Renal cortical epithelial cell (primary cell): ENCODE data around the gene KCNA3. TPM values are rescaled to one million over a fixed set of nuclear protein-coding genes. Genes with fewer than 3 reads are reported as not detected.
"Not testable (repeated sequence)": the region's sequence is repeated elsewhere in the genome, so short reads cannot be mapped to it uniquely, and the experiment has no call there.

Experiments used
- DNase-seq: peaks from one replicate; pipeline ENCODE4 v3.0.0-alpha.2; 2011; ENCODE audit warnings: low read depth
- total RNA-seq: library from RNA; depleted of rRNA; stranded (reverse); fragments of >200 nt; gene quantifications from 2 replicates; pipeline ENCODE4 v1.2.3, GENCODE V29; 2014

KCNA3 gene
- total RNA-seq, 1 donor from 2014 or later = not detected

- DNase-seq = no peak
These were observed 2.8 kb upstream of the KCNA3 start for GRCh38 chr1:110677526-110677925.

DNA sequence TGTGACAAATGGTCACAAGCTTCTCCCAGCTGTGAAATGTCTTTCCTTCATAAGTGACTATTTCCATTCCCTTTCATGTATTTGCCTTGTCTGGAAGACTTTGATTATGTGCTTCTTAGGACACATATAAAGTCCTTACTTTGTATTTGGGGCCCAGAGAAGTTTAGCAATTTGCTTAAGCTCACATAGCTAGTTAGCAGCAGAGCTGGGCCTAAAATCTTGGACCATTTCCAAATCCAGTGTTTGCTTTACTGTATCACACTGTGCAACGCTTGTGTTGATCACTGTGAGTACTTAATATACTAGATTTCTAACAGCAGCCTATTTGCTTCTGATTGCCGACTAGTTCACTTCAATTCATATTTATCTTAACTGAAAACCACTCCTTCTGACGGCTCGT lies 2.2 kb upstream of the KCNA3 start:
- no peak for DNase-seq

GRCh38 chr1:110675060-110675791 lies 486 bp upstream of the KCNA3 start:
- DNase-seq = no peak

DNA sequence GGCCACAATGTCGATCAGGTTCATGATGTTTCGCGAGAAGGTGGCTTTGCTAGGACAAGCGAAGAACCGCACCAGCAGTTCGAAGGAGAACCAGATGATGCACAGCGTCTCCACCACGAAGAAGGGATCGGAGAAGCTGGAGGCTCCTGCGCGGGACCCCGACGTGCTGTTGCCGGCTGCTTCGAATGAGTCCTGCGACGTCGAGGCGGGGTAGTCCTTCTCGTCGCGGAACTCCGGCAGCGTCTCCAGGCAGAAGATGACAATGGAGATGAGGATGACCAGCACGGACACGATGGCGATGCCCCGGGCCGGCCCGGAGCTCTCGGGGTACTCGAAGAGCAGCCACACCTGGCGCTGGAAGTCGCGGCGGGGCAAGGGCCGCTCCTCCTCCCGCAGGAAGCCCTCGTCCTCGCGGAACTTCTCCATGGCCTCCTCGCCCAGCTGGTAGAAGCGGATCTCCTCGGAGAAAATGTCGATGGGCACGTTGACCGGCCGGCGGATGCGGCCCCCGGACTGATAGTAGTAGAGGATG lies 869 bp downstream of the KCNA3 start:
- DNase-seq = no peak

DNA sequence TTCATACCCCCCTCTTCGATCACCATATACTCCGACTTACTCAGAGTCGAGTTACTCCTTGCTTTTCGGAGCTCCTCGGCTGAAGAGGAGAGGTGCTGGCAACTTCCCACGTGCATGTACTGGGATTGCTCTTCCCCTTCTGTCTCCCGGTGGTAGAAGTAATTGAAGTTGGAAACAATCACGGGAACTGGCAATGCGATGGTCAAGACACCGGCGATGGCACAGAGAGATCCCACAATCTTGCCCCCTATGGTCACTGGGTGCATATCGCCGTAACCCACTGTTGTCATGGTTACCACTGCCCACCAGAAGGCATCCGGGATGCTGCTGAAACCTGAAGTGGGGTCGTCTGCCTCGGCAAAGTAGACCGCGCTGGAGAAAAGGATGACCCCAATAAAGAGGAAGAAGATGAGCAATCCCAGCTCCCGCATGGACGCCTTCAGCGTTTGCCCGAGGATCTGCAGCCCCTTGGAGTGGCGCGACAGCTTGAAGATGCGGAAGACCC lies 1.5 kb downstream of the KCNA3 start:
- DNase-seq = no peak

- no peak for DNase-seq
These were observed 2.0 kb downstream of the KCNA3 start for GRCh38 chr1:110672753-110673108.

- DNase-seq = no peak
These were observed 2.6 kb downstream of the KCNA3 start for GRCh38 chr1:110672001-110672752.

GRCh38 chr1:110671361-110671760 lies 3.4 kb downstream of the KCNA3 start:
- no peak for DNase-seq

DNA sequence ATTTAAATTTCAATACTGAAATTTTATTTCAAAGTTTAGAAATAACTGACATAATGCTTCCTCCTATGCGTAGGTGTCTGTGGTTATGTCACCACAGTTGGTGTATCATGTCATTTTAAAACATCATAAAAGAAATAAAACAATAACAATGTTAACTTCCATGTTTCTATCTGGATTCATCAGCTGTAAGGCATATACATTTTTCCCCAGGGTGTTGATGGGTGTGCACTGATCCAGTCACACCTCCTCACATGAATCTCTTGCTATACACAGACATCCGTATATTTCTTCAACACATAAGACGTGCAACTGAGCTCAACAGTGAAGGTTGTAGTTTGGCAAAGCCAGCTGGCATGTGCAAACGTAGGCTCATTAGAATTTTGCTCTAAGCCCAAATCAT lies 6.2 kb downstream of the KCNA3 start:
- no peak for DNase-seq

DNA sequence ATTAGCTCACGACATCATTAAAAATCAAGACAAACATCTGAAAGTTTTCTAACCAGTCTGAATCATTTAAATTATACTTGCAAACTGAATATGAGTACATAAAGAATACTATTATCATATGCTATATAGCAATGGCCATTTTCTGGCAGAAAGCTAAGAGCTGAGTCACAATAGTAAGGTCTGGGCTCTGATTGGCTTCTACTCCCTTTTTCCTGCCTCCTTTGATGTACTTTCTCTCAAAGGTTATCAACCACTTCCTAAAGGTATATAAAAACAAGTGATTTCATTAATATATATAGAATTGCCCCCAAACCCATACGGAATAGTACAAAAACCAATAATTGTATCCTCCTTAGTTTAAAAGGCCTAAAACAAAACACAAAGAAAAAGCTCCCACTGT lies 7.0 kb downstream of the KCNA3 start:
- DNase-seq = no peak

- no peak for DNase-seq
These were observed 11.5 kb downstream of the KCNA3 start for GRCh38 chr1:110663241-110663640.

DNA sequence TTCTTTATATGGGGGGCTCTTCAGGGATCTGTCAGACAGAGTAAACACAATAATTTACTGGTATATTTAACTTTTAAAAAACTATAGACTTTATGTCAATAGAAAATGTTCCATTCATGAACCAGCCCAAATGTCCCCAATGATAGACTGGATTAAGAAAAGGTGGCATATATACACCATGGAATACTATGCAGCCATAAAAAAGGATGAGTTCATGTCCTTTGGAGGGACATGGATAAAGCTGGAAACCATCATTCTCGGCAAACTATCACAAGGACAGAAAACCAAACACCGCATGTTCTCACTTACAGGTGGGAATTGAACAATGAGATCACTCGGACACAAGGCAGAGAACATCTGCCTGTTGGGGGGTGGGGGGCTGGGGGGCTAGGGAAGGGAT lies 15.2 kb downstream of the KCNA3 start:
- not testable (repeated sequence) for DNase-seq

DNA sequence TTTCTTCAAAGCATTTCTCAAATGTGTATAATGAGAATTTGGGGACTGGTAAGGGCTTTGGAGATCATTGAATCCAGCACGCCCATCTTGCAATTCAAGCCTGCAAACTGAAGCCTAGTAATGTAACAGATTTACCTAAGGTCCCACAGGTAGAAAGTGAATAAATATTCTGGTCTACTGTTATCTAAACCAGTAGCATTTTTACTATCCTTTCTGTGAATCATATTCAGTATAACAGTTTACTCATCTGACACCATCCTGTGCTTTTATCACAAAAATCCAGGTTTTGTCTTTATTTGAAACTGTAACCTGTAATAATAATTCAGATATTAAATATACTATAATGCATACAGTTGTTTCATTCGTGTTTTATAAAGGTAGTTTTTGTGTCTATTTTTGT lies 17.4 kb downstream of the KCNA3 start:
- no peak for DNase-seq

DNA sequence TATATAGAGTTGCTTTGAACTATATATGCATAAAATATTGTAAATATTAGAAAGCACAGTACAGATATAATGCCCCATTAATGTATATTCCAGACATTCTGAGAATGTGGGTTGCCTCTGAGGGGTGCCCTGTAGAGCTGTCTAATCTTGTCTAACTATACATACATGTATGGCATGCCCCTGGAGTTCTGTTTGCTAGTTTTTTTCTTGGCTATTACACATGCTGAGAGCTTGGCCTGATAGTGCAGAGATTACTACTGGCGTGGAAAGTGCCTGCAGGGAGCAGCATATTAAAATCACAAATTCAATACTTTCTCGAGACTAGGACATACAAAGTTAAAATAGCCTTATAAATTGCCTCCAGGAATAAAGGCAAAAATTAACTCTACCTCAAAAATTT lies 24.1 kb downstream of the KCNA3 start:
- no peak for DNase-seq

DNA sequence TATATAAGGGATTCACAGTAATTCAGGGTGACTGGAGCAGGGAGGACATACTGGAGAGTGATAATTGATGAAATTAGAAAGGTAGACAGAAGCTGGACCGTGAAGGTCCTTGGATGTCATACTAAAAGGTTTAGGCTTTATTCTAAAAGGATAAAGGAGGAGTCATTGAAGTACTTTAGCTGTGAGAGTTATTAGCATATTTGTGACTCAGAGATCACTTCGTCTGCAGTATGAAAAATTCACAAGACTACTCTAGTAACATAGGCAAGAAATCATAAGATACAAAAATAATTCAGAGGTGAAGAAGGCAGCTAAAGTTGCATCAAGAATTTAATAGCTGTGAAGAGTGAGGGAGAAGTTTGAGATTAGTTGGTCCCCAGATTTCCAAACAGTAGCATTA lies 26.3 kb downstream of the KCNA3 start:
- DNase-seq = no peak

DNA sequence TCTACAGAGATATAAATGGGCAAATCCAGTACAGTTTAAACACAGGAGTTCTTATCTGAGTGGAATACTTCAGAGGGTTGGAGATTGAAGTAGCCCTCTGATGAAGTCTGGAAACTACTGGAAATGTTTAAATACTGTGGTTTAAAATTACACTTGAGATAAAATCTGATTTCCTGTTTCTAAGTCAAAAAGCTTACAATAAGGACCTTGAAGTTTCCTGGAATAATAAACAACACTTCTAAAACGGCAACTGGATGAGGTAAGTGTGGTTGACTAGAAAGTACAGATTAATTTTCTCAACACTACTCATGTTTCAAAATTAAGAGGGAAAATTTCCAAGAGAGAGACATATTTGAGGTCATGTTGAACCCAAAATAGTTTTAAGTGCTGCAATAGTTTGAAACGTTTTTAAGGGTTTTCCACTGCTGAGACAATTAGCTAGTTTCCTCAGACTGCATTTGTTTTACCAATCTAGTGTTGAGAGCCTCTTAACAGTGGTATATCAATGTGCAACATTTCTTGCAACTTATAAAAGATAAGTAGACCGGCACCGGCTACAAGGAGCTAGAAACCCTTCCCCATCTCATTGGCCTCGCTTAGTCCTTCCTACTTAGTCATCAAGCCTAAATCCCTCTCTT lies 27.4 kb downstream of the KCNA3 start:
- no peak for DNase-seq

GRCh38 chr1:110645821-110646735 lies 28.7 kb downstream of the KCNA3 start:
- DNase-seq = peak; percentile 31

DNA sequence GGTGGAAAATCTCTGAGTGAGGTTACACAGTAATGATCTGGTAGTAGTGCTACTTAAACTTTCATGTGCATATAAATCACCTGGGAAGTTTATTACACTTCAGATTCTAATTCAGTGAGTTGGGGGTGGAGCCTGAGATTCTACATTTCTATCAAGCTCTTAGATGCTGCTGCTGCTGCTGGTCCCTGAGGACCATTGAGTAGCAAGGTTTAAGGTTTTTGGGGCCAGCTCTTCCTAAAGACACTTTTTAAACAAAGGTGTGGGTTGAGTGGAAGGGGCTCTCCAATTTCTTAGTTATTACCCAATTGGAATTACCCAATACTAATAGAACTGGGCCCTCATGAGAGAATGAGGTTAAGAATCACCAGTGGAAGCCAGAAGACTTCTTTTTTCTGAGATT lies 29.5 kb downstream of the KCNA3 start:
- no peak for DNase-seq

GRCh38 chr1:110643879-110644472 lies 30.8 kb downstream of the KCNA3 start:
- DNase-seq = no peak

- DNase-seq = no peak
These were observed 34.9 kb downstream of the KCNA3 start for GRCh38 chr1:110639724-110640386.

- no peak for DNase-seq
These were observed 36.2 kb downstream of the KCNA3 start for GRCh38 chr1:110638556-110638955.
